Hematopoietic multipotent progenitor cell treated with erythropoietin and hydrocortisone succinate and interleukin-3 and kit ligand, for 6 days (in vitro differentiated cells): ENCODE data around the gene KLHL29.

Experiments
- DNase-seq: peaks from one replicate; pipeline ENCODE4 v3.0.0-alpha.2; 2015

Gene KLHL29

GRCh38 chr2:23518481-23519333 lies 133.7 kb downstream of the KLHL29 start:
- no peak for DNase-seq

GRCh38 chr2:23519334-23519651 lies 134.3 kb downstream of the KLHL29 start:
- DNase-seq = no peak

GRCh38 chr2:23520256-23520655 lies 135.3 kb downstream of the KLHL29 start:
- no peak for DNase-seq

GRCh38 chr2:23521060-23521459 lies 136.1 kb downstream of the KLHL29 start:
- no peak for DNase-seq

GRCh38 chr2:23522726-23523372 lies 137.9 kb downstream of the KLHL29 start:
- no peak for DNase-seq

- DNase-seq = no peak
These were observed 138.6 kb downstream of the KLHL29 start for GRCh38 chr2:23523373-23524260.

- DNase-seq = no peak
These were observed 139.3 kb downstream of the KLHL29 start for GRCh38 chr2:23524261-23524706.

- DNase-seq = no peak
These were observed 140.3 kb downstream of the KLHL29 start for GRCh38 chr2:23525137-23525765.

GRCh38 chr2:23526114-23526513 lies 141.1 kb downstream of the KLHL29 start:
- DNase-seq = no peak

GRCh38 chr2:23526835-23527790 lies 142.1 kb downstream of the KLHL29 start:
- no peak for DNase-seq

- no peak for DNase-seq
These were observed 143.2 kb downstream of the KLHL29 start for GRCh38 chr2:23528171-23528570.

GRCh38 chr2:23528690-23529089 lies 143.7 kb downstream of the KLHL29 start:
- no peak for DNase-seq

- DNase-seq = no peak
These were observed 144.7 kb downstream of the KLHL29 start for GRCh38 chr2:23529659-23530058.

- DNase-seq = no peak
These were observed 145.4 kb downstream of the KLHL29 start for GRCh38 chr2:23530206-23530908.

GRCh38 chr2:23530909-23531276 lies 145.9 kb downstream of the KLHL29 start:
- DNase-seq = no peak

- no peak for DNase-seq
These were observed 146.3 kb downstream of the KLHL29 start for GRCh38 chr2:23531280-23531679.

GRCh38 chr2:23531881-23532280 lies 146.9 kb downstream of the KLHL29 start:
- no peak for DNase-seq

- no peak for DNase-seq
These were observed 147.7 kb downstream of the KLHL29 start for GRCh38 chr2:23532391-23533337.

- DNase-seq = no peak
These were observed 148.3 kb downstream of the KLHL29 start for GRCh38 chr2:23533338-23533695.

- no peak for DNase-seq
These were observed 149.8 kb downstream of the KLHL29 start for GRCh38 chr2:23534771-23535170.
